Measurements from ENCODE around the gene ARSK. TPM values are rescaled to one million over a fixed set of nuclear protein-coding genes. Genes with fewer than 3 reads are reported as not detected.

The ARSK gene
- total RNA-seq, 1 experiment from 2014 or later: 8.5 TPM

DNA sequence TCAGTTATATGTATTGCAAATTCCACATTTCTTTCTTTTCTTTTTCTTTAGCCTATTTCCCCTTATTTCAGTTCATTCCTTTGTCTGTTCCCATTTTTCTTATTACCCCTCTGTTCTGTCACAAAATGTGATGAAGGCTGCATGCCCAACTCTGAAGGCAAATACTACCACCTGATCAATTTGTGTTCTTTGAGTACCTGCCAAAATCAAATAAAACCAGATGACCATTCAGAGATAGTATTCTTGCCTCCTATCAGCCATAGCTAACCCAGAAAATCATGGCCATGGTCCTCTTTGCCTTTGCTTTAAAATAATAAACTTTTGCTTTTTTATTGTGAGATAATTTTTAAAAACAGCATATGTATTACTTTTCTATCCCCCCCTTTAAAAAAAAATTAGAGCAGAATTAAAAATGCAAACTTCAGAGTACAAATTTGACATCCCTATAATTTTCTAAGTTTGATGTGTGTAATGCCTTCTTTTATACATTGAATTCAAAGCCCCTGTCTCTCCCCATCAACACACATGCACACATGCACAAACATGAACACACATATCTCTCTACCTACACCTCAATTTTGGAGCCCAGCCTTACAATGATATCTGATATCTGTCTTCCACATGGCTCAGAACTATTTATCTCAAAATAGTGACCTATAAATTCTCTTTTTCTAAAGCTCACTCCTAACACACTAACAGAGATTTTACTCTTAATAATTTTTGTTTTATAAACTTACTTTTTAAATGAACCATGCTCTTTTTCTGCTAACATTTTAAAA is 95.1 kb downstream of the ARSK start:
- no peak overlapping the region for H2BK120ac ChIP-seq (ENCODE audit: low read depth, low read length, poor library complexity, severe bottlenecking)
- no peaks in the 10 kb centered on the region; the same call in 1 of the 2 replicates for H3K4me1 ChIP-seq (ENCODE audit: insufficient read depth, low read length)
- H2AFZ ChIP-seq (ENCODE audit: low read length): no peak overlapping the region
- no peak overlapping the region for H2BK15ac ChIP-seq (ENCODE audit: low read depth, low read length)
- H3K14ac ChIP-seq (ENCODE audit: insufficient read depth, low read length): no peak overlapping the region
- no peaks in the 10 kb centered on the region for H3K79me2 ChIP-seq (ENCODE audit: insufficient read depth, low read length)
- H2BK20ac ChIP-seq (ENCODE audit: low read depth, low read length, poor library complexity, severe bottlenecking): no peak overlapping the region
- H3K27ac ChIP-seq (ENCODE audit: insufficient read length, low read depth, low read length): no peak overlapping the region
- no peak overlapping the region for H3T11ph ChIP-seq (ENCODE audit: low read length)
- H4K91ac ChIP-seq (ENCODE audit: insufficient read length, low read depth, low read length): no peak overlapping the region
- H2BK12ac ChIP-seq (ENCODE audit: insufficient read length, low read depth, low read length): no peak overlapping the region
- no peak overlapping the region for H3K4me2 ChIP-seq (ENCODE audit: insufficient read depth, insufficient read length, low read length)
- no peak overlapping the region for H4K8ac ChIP-seq (replicated peaks; ENCODE audit: insufficient read length, low read depth, low read length)
- H4K20me1 ChIP-seq (ENCODE audit: control insufficient read depth, insufficient read depth, insufficient read length): no peaks in the 10 kb centered on the region
- no peak overlapping the region for H3K23ac ChIP-seq (ENCODE audit: insufficient read length, low read depth, low read length)
- no peaks in the 10 kb centered on the region for H3K79me1 ChIP-seq (ENCODE audit: insufficient read depth, low read depth, low read length, poor library complexity, severe bottlenecking)
- no peak overlapping the region for H2BK5ac ChIP-seq (ENCODE audit: insufficient read length, low read length)
- H3K18ac ChIP-seq (ENCODE audit: insufficient read length, low read depth, low read length): no peak overlapping the region
- Mint-ChIP-seq H3K36me3 (ENCODE audit: insufficient read depth in 1 of 3, low read depth in 3 of 3) (no peaks in the 10 kb centered on the region), H3K9me3 (no peaks in the 10 kb centered on the region), H3K27ac (no peak overlapping the region; a peak in 1 of 7 replicates), H3K4me1 (peaks cover 0 to 2% of the 10 kb centered on the region in 2 experiments; a peak in 1 of 4 replicates), H3K4me3 (no peak overlapping the region; a peak in 1 of 5 replicates), H3K27me3 (ENCODE audit: low read depth) (no peaks in the 10 kb centered on the region)
- no peak overlapping the region for H2AK5ac ChIP-seq (ENCODE audit: insufficient read length, low read length)
- H3K9me3 ChIP-seq (ENCODE audit: control insufficient read depth, low read depth, low read length): no peaks in the 10 kb centered on the region
- H3K23me2 ChIP-seq (ENCODE audit: insufficient read length, low read depth, low read length, poor library complexity, severe bottlenecking): peaks cover 4% of the 10 kb centered on the region
- no peak for DNase-seq
- no peak overlapping the region for H3K56ac ChIP-seq (ENCODE audit: insufficient read length, low read depth, low read length)
- H4K5ac ChIP-seq (ENCODE audit: insufficient read length, low read depth, low read length): no peak overlapping the region
- no peak overlapping the region for H3K4ac ChIP-seq (ENCODE audit: low read depth, low read length)
- no peak overlapping the region for H3K9ac ChIP-seq (ENCODE audit: extremely low read depth, insufficient read length, low read length)
- TF ChIP-seq, protein P1, sequence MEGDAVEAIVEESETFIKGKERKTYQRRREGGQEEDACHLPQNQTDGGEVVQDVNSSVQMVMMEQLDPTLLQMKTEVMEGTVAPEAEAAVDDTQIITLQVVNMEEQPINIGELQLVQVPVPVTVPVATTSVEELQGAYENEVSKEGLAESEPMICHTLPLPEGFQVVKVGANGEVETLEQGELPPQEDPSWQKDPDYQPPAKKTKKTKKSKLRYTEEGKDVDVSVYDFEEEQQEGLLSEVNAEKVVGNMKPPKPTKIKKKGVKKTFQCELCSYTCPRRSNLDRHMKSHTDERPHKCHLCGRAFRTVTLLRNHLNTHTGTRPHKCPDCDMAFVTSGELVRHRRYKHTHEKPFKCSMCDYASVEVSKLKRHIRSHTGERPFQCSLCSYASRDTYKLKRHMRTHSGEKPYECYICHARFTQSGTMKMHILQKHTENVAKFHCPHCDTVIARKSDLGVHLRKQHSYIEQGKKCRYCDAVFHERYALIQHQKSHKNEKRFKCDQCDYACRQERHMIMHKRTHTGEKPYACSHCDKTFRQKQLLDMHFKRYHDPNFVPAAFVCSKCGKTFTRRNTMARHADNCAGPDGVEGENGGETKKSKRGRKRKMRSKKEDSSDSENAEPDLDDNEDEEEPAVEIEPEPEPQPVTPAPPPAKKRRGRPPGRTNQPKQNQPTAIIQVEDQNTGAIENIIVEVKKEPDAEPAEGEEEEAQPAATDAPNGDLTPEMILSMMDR (conservative IDR thresholded peaks at IDR 0.05): no peak
- H3K27me3 ChIP-seq (ENCODE audit: insufficient read depth, low read length): no peaks in the 10 kb centered on the region

Data from H9 (cell line).